H1 (cell line): Measurements from ENCODE around the gene GPC6. TPM values are rescaled to one million over a fixed set of nuclear protein-coding genes. Genes with fewer than 3 reads are reported as not detected.

Experiments
- CTCF ChIA-PET: fragments of 300-600 bp; sonication (Branson Sonifier 250); formaldehyde crosslinking; loops from one replicate; lab custom pipeline; 2021; ENCODE audit not compliant: partially characterized antibody; lab: Charles Lee
- POLR2A ChIA-PET: fragments of 300-600 bp; sonication (Branson Sonifier 250); formaldehyde crosslinking; loops from one replicate; lab custom pipeline; 2021; ENCODE audit warnings: inconsistent platforms; ENCODE audit not compliant: partially characterized antibody; lab: Charles Lee
- DNase-seq, 2 experiments: peaks; one replicate each; pipeline versions ENCODE4 v3.0.0 to v3.0.0-alpha.2; 2010 to 2022; ENCODE audit warnings: low spot score in 2 of 2, low read depth in 1 of 2, mixed read lengths in 1 of 2
- FAIRE-seq: peaks from 2 replicates; lab custom pipeline; 2011; peaks lifted over from hg19 to GRCh38; lab: Jason Lieb, UNC
- H2AFZ ChIP-seq: 2 replicates; pipeline ENCODE4 v1.8.1; 2012; ENCODE audit warnings: low read length, inconsistent platforms
- H2AK5ac ChIP-seq: 2 replicates; pipeline ENCODE4 v1.6.1; 2013; ENCODE audit warnings: low read depth, low read length
- H2BK120ac ChIP-seq: replicated peaks from 2 replicates; pipeline ENCODE3; 2013; ENCODE audit warnings: low read depth, low read length, inconsistent platforms
- H2BK12ac ChIP-seq: 2 replicates; pipeline ENCODE4 v1.6.1; 2013; ENCODE audit warnings: low read depth, low read length
- H2BK15ac ChIP-seq: 2 replicates; pipeline ENCODE4 v1.6.1; 2013; ENCODE audit warnings: low read length
- H2BK20ac ChIP-seq: 2 replicates; pipeline ENCODE4 v1.6.1; 2013; ENCODE audit warnings: low read length
- H2BK5ac ChIP-seq: 2 replicates; pipeline ENCODE4 v1.6.1; 2013; ENCODE audit warnings: low read depth, low read length
- H3K14ac ChIP-seq: 2 replicates; pipeline ENCODE4 v1.6.1; 2013; ENCODE audit warnings: inconsistent platforms; ENCODE audit not compliant: insufficient read length
- H3K18ac ChIP-seq: 2 replicates; pipeline ENCODE4 v1.6.1; 2013; ENCODE audit warnings: low read length; ENCODE audit errors: extremely low read depth
- H3K23ac ChIP-seq: 2 replicates; pipeline ENCODE4 v1.6.1; 2013; ENCODE audit warnings: inconsistent platforms; ENCODE audit not compliant: insufficient read length
- H3K23me2 ChIP-seq: 2 replicates; pipeline ENCODE4 v1.6.1; 2013; ENCODE audit warnings: low read depth, low read length
- H3K27ac ChIP-seq: 2 replicates; pipeline ENCODE4 v1.6.1; 2011; ENCODE audit warnings: low read depth, low read length, inconsistent platforms
- H3K27me3 ChIP-seq, 4 experiments: replicated peaks in 1 of 4; 1 replicate in 1 of 4; 2 replicates in 3 of 4; pipeline versions ENCODE4 v1.6.1 to v1.8.1; 2011 to 2013; ENCODE audit warnings: low read length in 3 of 4, mild to moderate bottlenecking in 3 of 4, inconsistent platforms in 2 of 4, mixed read lengths in 2 of 4, moderate library complexity in 1 of 4; ENCODE audit not compliant: control insufficient read depth in 3 of 4, insufficient read depth in 3 of 4; ENCODE audit errors: extremely low read depth in 1 of 4
- H3K36me3 ChIP-seq, 4 experiments: 2 replicates each; pipeline versions ENCODE4 v1.6.1 to v1.8.1; 2011 to 2013; ENCODE audit warnings: mild to moderate bottlenecking in 4 of 4, low read length in 3 of 4, moderate library complexity in 2 of 4, control low read depth in 1 of 4, inconsistent platforms in 1 of 4; ENCODE audit not compliant: insufficient read depth in 4 of 4, control insufficient read depth in 2 of 4
- H3K4ac ChIP-seq: replicated peaks from 2 replicates; pipeline ENCODE3; 2013; ENCODE audit warnings: low read length, low read depth, mixed read lengths, inconsistent platforms; ENCODE audit not compliant: insufficient read length
- H3K4me1 ChIP-seq, 4 experiments: replicated peaks in 1 of 4; 1 replicate in 1 of 4; 2 replicates in 3 of 4; pipeline versions ENCODE4 v1.6.1 to v1.8.1; 2011 to 2013; ENCODE audit warnings: low read length in 3 of 4, inconsistent platforms in 2 of 4, mixed read lengths in 1 of 4; ENCODE audit not compliant: insufficient read depth in 4 of 4, control insufficient read depth in 3 of 4
- H3K4me2 ChIP-seq, 2 experiments: 2 replicates each; pipeline versions ENCODE4 v1.6.1 to v1.8.1; 2011 to 2013; ENCODE audit warnings: low read depth in 2 of 2, low read length in 2 of 2, control low read depth in 1 of 2, inconsistent platforms in 1 of 2, mild to moderate bottlenecking in 1 of 2; ENCODE audit not compliant: insufficient read depth in 1 of 2
- H3K4me3 ChIP-seq, 4 experiments: fragments of 200-600, 300-600 bp in 1 of 4; sonication (generic), shearing (Covaris generic), sonication (Bioruptor Twin) in 1 of 4; 2 replicates each; pipeline versions ENCODE4 v1.5.1 to v1.8.1; 2011 to 2016; ENCODE audit warnings: low read length in 4 of 4, low read depth in 3 of 4, control low read depth in 2 of 4, inconsistent platforms in 2 of 4, mild to moderate bottlenecking in 2 of 4, mixed read lengths in 1 of 4, moderate library complexity in 1 of 4; ENCODE audit not compliant: insufficient read depth in 2 of 4; ENCODE audit errors: extremely low read depth in 1 of 4
- H3K56ac ChIP-seq: replicated peaks from 2 replicates; pipeline ENCODE3; 2013; ENCODE audit warnings: low read depth, mild to moderate bottlenecking, mixed read lengths, low read length, inconsistent platforms; ENCODE audit not compliant: insufficient read length
- H3K79me1 ChIP-seq: 2 replicates; pipeline ENCODE4 v1.6.1; 2013; ENCODE audit warnings: low read depth, low read length, control low read depth
- H3K79me2 ChIP-seq, 2 experiments: 2 replicates each; pipeline versions ENCODE4 v1.6.1 to v1.8.1; 2012 to 2013; ENCODE audit warnings: low read length in 2 of 2, mild to moderate bottlenecking in 2 of 2, inconsistent platforms in 1 of 2; ENCODE audit not compliant: insufficient read depth in 2 of 2, control insufficient read depth in 1 of 2
- H3K9ac ChIP-seq, 4 experiments: replicated peaks in 1 of 4; 1 replicate in 1 of 4; 2 replicates in 3 of 4; pipeline versions ENCODE4 v1.6.1 to v1.8.1; 2011 to 2013; ENCODE audit warnings: low read depth in 3 of 4, low read length in 3 of 4, control low read depth in 2 of 4, mild to moderate bottlenecking in 2 of 4, moderate library complexity in 2 of 4, inconsistent platforms in 1 of 4; ENCODE audit errors: extremely low read depth in 1 of 4
- H3K9me3 ChIP-seq, 2 experiments: 2 replicates each; pipeline versions ENCODE4 v1.6.1 to v1.8.1; 2012 to 2013; ENCODE audit warnings: mild to moderate bottlenecking in 2 of 2, moderate library complexity in 2 of 2, control low read depth in 1 of 2, inconsistent platforms in 1 of 2, low read depth in 1 of 2, low read length in 1 of 2, mixed read lengths in 1 of 2; ENCODE audit not compliant: insufficient read depth in 2 of 2
- H4K20me1 ChIP-seq, 2 experiments: replicated peaks in 1 of 2; 2 replicates each; pipeline versions ENCODE3 to v1.8.1; 2011 to 2013; ENCODE audit warnings: inconsistent platforms in 2 of 2, low read length in 2 of 2, mild to moderate bottlenecking in 1 of 2; ENCODE audit not compliant: insufficient read depth in 2 of 2, control insufficient read depth in 1 of 2
- H4K5ac ChIP-seq: 2 replicates; pipeline ENCODE4 v1.6.1; 2013; ENCODE audit warnings: low read length, low read depth, mixed read lengths, inconsistent platforms; ENCODE audit not compliant: insufficient read length
- H4K8ac ChIP-seq: 2 replicates; pipeline ENCODE4 v1.8.0; 2013; ENCODE audit warnings: mild to moderate bottlenecking, moderate library complexity, low read length, inconsistent platforms; ENCODE audit not compliant: insufficient read depth; ENCODE audit errors: extremely low read depth
- H4K91ac ChIP-seq: replicated peaks from 2 replicates; pipeline ENCODE3; 2013; ENCODE audit warnings: low read length, mixed read lengths, inconsistent platforms; ENCODE audit not compliant: insufficient read length
- ATF2 ChIP-seq: IDR thresholded peaks from 2 replicates; pipeline ENCODE4 v1.6.1; 2012; ENCODE audit warnings: low read length, inconsistent platforms
- CHD1 ChIP-seq: IDR thresholded peaks from 2 replicates; pipeline ENCODE4 v1.6.1; 2012; ENCODE audit warnings: low read depth, low read length, improper control_type of control experiment
- RAD21 ChIP-seq, 2 experiments: IDR thresholded peaks in 1 of 2; conservative IDR thresholded peaks in 1 of 2; 2 replicates each; pipeline ENCODE4 v1.6.1; 2011; ENCODE audit warnings: low read depth in 2 of 2, low read length in 2 of 2, improper control_type of control experiment in 1 of 2, inconsistent platforms in 1 of 2, mild to moderate bottlenecking in 1 of 2, moderate library complexity in 1 of 2
- RXRA ChIP-seq: IDR thresholded peaks from 2 replicates; pipeline ENCODE4 v1.6.1; 2011; ENCODE audit warnings: low read depth, mild to moderate bottlenecking, low read length, moderate library complexity; ENCODE audit not compliant: insufficient read depth
- SIRT6 ChIP-seq: IDR thresholded peaks from one replicate; pipeline ENCODE4 v1.7.1; 2012; ENCODE audit warnings: low read length, inconsistent platforms
- WGBS, 2 experiments: shearing (Covaris generic) in 1 of 2; methylation state at CpG; one replicate each; pipeline versions ENCODE4 v1.1.6 to v1.1.7; 2013 to 2015; ENCODE audit warnings: low lambda C conversion rate in 2 of 2, mixed read lengths in 2 of 2, inconsistent platforms in 1 of 2, low coverage in 1 of 2, missing lambda C conversion rate in 1 of 2; ENCODE audit not compliant: insufficient replicate concordance in 2 of 2, insufficient coverage in 1 of 2, insufficient read length in 1 of 2; ENCODE audit errors: extremely low coverage in 1 of 2, missing lambda C conversion rate in 1 of 2; 5-methylcytosine and 5-hydroxymethylcytosine counted together
- polyA plus RNA-seq, 7 experiments: library from polyadenylated mRNA; depleted of rRNA in 3 of 7; stranded (reverse) in 5 of 7; unstranded in 2 of 7; fragments of >200 nt in 5 of 7; fragments of 200-250 nt in 2 of 7; gene quantifications; 1 replicate in 5 of 7; 2 replicates in 1 of 7; 4 replicates in 1 of 7; pipeline versions ENCODE4 v1.2.1 to v1.2.3, GENCODE V29; 2011 to 2013; ENCODE audit warnings: missing spikeins in 2 of 7, mixed read lengths in 2 of 7
- total RNA-seq: library from RNA; stranded (reverse); fragmentation: NEBNext Ultra II Directional; extraction: Animal tissue kit (Norgen Biotek cat#: 25700); gene quantifications from 2 replicates; pipeline ENCODE4 v1.2.1, GENCODE V29; 2021
- TF ChIP-seq, protein P1 (sequence below), 3 experiments: IDR thresholded peaks; 1 replicate in 2 of 3; 2 replicates in 1 of 3; pipeline versions ENCODE4 v1.5.1 to v1.6.1; 2011; ENCODE audit warnings: low read length in 3 of 3, mild to moderate bottlenecking in 3 of 3, inconsistent platforms in 2 of 3, low read depth in 1 of 3, moderate library complexity in 1 of 3; ENCODE audit not compliant: insufficient read depth in 1 of 3; ENCODE audit errors: control extremely low read depth in 1 of 3

The GPC6 gene
- total and polyA plus RNA-seq, 2 of the 8 experiments (the other 6 are each of a cell fraction or from before 2014, with no cell fraction given) = 5.4 to 12.0 TPM

GRCh38 chr13:93422980-93423543, 196.5 kb downstream of the GPC6 start:
- Histone ChIP-seq H2BK5ac (no peak overlapping the region), H3K9ac (no peak overlapping the region), H3K79me2 (no peaks in the 10 kb centered on the region), H3K56ac (no peak overlapping the region), H3K4me1 (peaks cover 0 to 3% (median under 1%) of the 10 kb centered on the region in 4 experiments; a peak in 1 of 7 replicates), H4K20me1 (no peaks in the 10 kb centered on the region), H2AFZ (no peak overlapping the region), H3K18ac (no peak overlapping the region), H3K4me3 (no peak overlapping the region), H3K4me2 (no peak overlapping the region), H3K4ac (no peak overlapping the region), H3K9me3 (no peaks in the 10 kb centered on the region), H3K79me1 (no peaks in the 10 kb centered on the region; the same call in 1 of the 2 replicates), H3K23me2 (no peaks in the 10 kb centered on the region), H2AK5ac (no peak overlapping the region), H2BK12ac (no peak overlapping the region), H3K23ac (no peak overlapping the region), H4K5ac (no peak overlapping the region), H3K27me3 (no peaks in the 10 kb centered on the region), H2BK120ac (no peak overlapping the region), H3K14ac (no peak overlapping the region), H4K91ac (no peak overlapping the region), H3K27ac (no peak overlapping the region), H2BK15ac (no peak overlapping the region), H2BK20ac (no peak overlapping the region), H3K36me3 (no peaks in the 10 kb centered on the region), H4K8ac (no peak overlapping the region)
- FAIRE-seq (no peak), DNase-seq (no peak)
- ChIA-PET CTCF (interaction anchor here (1.7 kb wide), 1 partner anchor 418 kb away, joined by 3 read pairs; no protein-coding TSS in a partner anchor), POLR2A (no interaction called here)
- no peak for TF ChIP-seq CHD1
- TF ChIP-seq SIRT6 = no peak
- TF ChIP-seq, protein P1, sequence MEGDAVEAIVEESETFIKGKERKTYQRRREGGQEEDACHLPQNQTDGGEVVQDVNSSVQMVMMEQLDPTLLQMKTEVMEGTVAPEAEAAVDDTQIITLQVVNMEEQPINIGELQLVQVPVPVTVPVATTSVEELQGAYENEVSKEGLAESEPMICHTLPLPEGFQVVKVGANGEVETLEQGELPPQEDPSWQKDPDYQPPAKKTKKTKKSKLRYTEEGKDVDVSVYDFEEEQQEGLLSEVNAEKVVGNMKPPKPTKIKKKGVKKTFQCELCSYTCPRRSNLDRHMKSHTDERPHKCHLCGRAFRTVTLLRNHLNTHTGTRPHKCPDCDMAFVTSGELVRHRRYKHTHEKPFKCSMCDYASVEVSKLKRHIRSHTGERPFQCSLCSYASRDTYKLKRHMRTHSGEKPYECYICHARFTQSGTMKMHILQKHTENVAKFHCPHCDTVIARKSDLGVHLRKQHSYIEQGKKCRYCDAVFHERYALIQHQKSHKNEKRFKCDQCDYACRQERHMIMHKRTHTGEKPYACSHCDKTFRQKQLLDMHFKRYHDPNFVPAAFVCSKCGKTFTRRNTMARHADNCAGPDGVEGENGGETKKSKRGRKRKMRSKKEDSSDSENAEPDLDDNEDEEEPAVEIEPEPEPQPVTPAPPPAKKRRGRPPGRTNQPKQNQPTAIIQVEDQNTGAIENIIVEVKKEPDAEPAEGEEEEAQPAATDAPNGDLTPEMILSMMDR (IDR thresholded peaks at IDR 0.05; ENCODE audit: control extremely low read depth in 1 of 3, insufficient read depth in 1 of 3, low read depth in 1 of 3, low read length in 3 of 3) = no peak
- no peak for TF ChIP-seq ATF2
- no peak for TF ChIP-seq RAD21 (IDR thresholded peaks at IDR 0.05 in 1 of 2, conservative IDR thresholded peaks at IDR 0.05 in 1 of 2; ENCODE audit: low read depth in 2 of 2, low read length in 2 of 2)
- TF ChIP-seq RXRA = no peak
- 94% methylated on average over 2 of the region's 2 CpGs; no CpG with 5 or more reads in 1 of the 2 experiments for WGBS, 2 experiments
